Activated CD8-positive, alpha-beta memory T cell treated with anti-CD3 and anti-CD28 coated beads for 36 hours (primary cell): ENCODE results near the gene HAUS3. TPM values are rescaled to one million over a fixed set of nuclear protein-coding genes. Genes with fewer than 3 reads are reported as not detected.

Source experiments
- CTCF ChIA-PET: fragments of 350-600 bp; sonication (Branson Sonifier 250); formaldehyde crosslinking; loops from one replicate; lab custom pipeline; 2021; ENCODE audit warnings: antibody characterized with exemption; lab: Charles Lee
- POLR2A ChIA-PET: fragments of 350-600 bp; sonication (Branson Sonifier 250); formaldehyde crosslinking; loops from one replicate; lab custom pipeline; 2021; ENCODE audit warnings: antibody characterized with exemption; lab: Charles Lee
- total RNA-seq, 2 experiments: library from RNA; stranded (reverse); gene quantifications; one replicate each; pipeline ENCODE4 v1.2.3, GENCODE V29; 2021

The HAUS3 gene
- total RNA-seq, 2 experiments from 2014 or later = 22.6 to 25.9 TPM

GRCh38 chr4:2256156-2256731 lies 14.3 kb upstream of the HAUS3 start:
- POLR2A ChIA-PET = no interaction called here
- CTCF ChIA-PET = no interaction called here

GRCh38 chr4:2255501-2256155 lies 13.7 kb upstream of the HAUS3 start:
- CTCF ChIA-PET = no interaction called here
- POLR2A ChIA-PET = no interaction called here

- CTCF ChIA-PET = no interaction called here
- POLR2A ChIA-PET = no interaction called here
These were observed 13.0 kb upstream of the HAUS3 start for GRCh38 chr4:2254665-2255500.

GRCh38 chr4:2253160-2254084 lies 11.5 kb upstream of the HAUS3 start:
- ChIA-PET CTCF (no interaction called here), POLR2A (no interaction called here)

- POLR2A ChIA-PET = no interaction called here
- CTCF ChIA-PET = no interaction called here
These were observed 10.7 kb upstream of the HAUS3 start for GRCh38 chr4:2252530-2253091.

- ChIA-PET POLR2A (no interaction called here), CTCF (no interaction called here)
These were observed 10.0 kb upstream of the HAUS3 start for GRCh38 chr4:2251795-2252529.

- POLR2A ChIA-PET = no interaction called here
- CTCF ChIA-PET = interaction anchor here (1.3 kb wide), 1 partner anchor 9 kb away, joined by 3 read pairs; no protein-coding TSS in a partner anchor
These were observed 9.3 kb upstream of the HAUS3 start for GRCh38 chr4:2251073-2251794.

GRCh38 chr4:2250357-2251072 lies 8.6 kb upstream of the HAUS3 start:
- ChIA-PET CTCF (interaction anchor here (0.6 to 1.3 kb wide), 2 partner anchors 10 to 13 kb away, joined by 3 to 4 read pairs; no protein-coding TSS in a partner anchor), POLR2A (no interaction called here)

GRCh38 chr4:2249526-2250356 lies 7.8 kb upstream of the HAUS3 start:
- ChIA-PET POLR2A (interaction anchor here (0.6 kb wide), 1 partner anchor 13 kb away, joined by 8 read pairs; no protein-coding TSS in a partner anchor), CTCF (interaction anchor here (0.6 to 1.3 kb wide), 2 partner anchors 10 to 13 kb away, joined by 3 to 4 read pairs; no protein-coding TSS in a partner anchor)

GRCh38 chr4:2248821-2249261 lies 6.9 kb upstream of the HAUS3 start:
- ChIA-PET POLR2A (no interaction called here), CTCF (no interaction called here)

GRCh38 chr4:2248044-2248780 lies 6.3 kb upstream of the HAUS3 start:
- POLR2A ChIA-PET = no interaction called here
- CTCF ChIA-PET = no interaction called here

GRCh38 chr4:2247128-2248043 lies 5.5 kb upstream of the HAUS3 start:
- POLR2A ChIA-PET = interaction anchor here (1.6 kb wide), 1 partner anchor 15 kb away, joined by 4 read pairs; the partner anchor contains the start of gene MXD4
- CTCF ChIA-PET = no interaction called here

GRCh38 chr4:2246384-2247127 lies 4.6 kb upstream of the HAUS3 start:
- ChIA-PET POLR2A (interaction anchor here (1.6 kb wide), 1 partner anchor 16 kb away, joined by 4 read pairs; the partner anchor contains the start of gene MXD4), CTCF (interaction anchor here (0.8 kb wide), 1 partner anchor 41 kb away, joined by 3 read pairs; no protein-coding TSS in a partner anchor)
